ENCODE measurements around the gene HOXD3.

DNA sequence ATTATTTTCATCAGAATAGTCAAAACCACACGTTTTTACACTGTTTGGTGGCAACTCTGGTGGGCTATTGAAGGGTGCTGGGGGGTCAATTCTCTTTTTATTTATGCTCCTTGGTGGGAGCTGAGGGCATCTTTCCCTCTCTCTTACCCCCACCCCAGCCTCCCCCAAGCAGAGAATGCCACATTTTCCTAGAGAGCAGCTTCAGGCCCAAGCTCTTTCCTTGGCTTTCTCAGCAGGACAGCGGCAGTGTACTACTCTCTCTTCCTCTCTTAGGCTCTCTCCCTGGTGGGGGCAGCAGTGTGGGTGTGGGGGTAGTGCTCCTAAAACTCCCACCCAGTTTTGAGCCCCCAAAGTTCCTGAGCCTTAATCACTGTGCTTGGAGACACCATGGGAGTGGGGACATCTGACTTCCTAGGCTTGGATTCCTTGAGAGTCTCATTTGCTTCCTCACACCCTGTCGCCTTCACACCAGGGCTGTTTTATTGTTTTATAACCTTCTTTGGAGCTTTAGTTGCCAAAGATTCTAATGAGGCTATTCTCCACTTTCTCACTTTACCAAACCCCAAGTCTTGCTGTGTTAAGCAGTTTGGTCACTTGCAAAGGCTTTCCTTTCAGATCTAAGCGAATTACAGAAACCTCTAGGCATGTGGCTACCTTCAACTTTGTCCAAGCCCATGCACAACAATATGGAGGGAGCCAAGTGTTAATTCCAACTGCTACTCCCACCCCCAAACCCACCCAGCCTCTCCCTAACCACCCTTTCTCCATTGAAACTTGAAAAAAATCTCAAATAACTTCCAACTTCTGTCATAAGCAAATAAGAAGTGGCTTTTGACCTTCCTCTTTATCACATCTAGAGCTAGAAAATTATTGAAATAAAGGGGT lies 11.8 kb upstream of the HOXD3 start:
- TF ChIP-seq, protein P1, sequence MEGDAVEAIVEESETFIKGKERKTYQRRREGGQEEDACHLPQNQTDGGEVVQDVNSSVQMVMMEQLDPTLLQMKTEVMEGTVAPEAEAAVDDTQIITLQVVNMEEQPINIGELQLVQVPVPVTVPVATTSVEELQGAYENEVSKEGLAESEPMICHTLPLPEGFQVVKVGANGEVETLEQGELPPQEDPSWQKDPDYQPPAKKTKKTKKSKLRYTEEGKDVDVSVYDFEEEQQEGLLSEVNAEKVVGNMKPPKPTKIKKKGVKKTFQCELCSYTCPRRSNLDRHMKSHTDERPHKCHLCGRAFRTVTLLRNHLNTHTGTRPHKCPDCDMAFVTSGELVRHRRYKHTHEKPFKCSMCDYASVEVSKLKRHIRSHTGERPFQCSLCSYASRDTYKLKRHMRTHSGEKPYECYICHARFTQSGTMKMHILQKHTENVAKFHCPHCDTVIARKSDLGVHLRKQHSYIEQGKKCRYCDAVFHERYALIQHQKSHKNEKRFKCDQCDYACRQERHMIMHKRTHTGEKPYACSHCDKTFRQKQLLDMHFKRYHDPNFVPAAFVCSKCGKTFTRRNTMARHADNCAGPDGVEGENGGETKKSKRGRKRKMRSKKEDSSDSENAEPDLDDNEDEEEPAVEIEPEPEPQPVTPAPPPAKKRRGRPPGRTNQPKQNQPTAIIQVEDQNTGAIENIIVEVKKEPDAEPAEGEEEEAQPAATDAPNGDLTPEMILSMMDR (conservative IDR thresholded peaks at IDR 0.05; ENCODE audit: low read length) = no peak
- no peak for TF ChIP-seq EZH2phosphoT487 (IDR thresholded peaks at IDR 0.05; ENCODE audit: borderline replicate concordance)
